PC-3 (cell line): Measurements from ENCODE around the gene NTN5. TPM values are rescaled to one million over a fixed set of nuclear protein-coding genes. Genes with fewer than 3 reads are reported as not detected.

Source experiments
- ATAC-seq: fragments of 200-7000 bp; cut with Tn5 transposase; 2 replicates; pipeline ENCODE4 v1.9.1; 2020; ENCODE audit warnings: mild to moderate bottlenecking, moderate library complexity
- BruUV-seq: library from RNA; stranded (reverse); fragments of 400-500 nt; replicated peaks from 2 replicates; lab custom pipeline; 2021; lab: Mats Ljungman, UMichigan
- CTCF ChIA-PET: fragments of 300-600 bp; sonication (Branson Sonifier 250); formaldehyde crosslinking; loops from one replicate; lab custom pipeline; 2022; ENCODE audit warnings: antibody characterized with exemption; lab: Charles Lee
- POLR2A ChIA-PET: fragments of 300-600 bp; sonication (Branson Sonifier 250); formaldehyde crosslinking; loops from one replicate; lab custom pipeline; 2022; ENCODE audit warnings: antibody characterized with exemption; ENCODE audit not compliant: unreplicated experiment; lab: Charles Lee
- DNase-seq: peaks from one replicate; pipeline ENCODE4 v3.0.0-alpha.2; 2015
- H2AFZ ChIP-seq: fragments of 300-600 bp; sonication (generic); 2 replicates; pipeline ENCODE4 v1.6.0; 2016; ENCODE audit warnings: antibody characterized with exemption, low read length
- H3F3A ChIP-seq: fragments of 300-600 bp; sonication (generic); one replicate; pipeline ENCODE4 v1.6.0; 2017; ENCODE audit warnings: antibody characterized with exemption, low read length, control low read depth, mild to moderate bottlenecking; ENCODE audit not compliant: unreplicated experiment
- H3K27ac ChIP-seq: fragments of 300-600 bp; sonication (generic); 2 replicates; pipeline ENCODE4 v1.5.1; 2016; ENCODE audit warnings: mild to moderate bottlenecking, low read length
- H3K27me3 ChIP-seq: fragments of 300-600 bp; sonication (generic); 2 replicates; pipeline ENCODE4 v1.6.1; 2016; ENCODE audit warnings: low read length, mixed read lengths
- H3K36me3 ChIP-seq: fragments of 300-600 bp; sonication (generic); 2 replicates; pipeline ENCODE4 v1.6.1; 2016; ENCODE audit warnings: low read depth, mixed run types, low read length, mixed read lengths
- H3K4me1 ChIP-seq: fragments of 300-600 bp; sonication (generic); 2 replicates; pipeline ENCODE4 v1.5.1; 2016; ENCODE audit warnings: low read length; ENCODE audit not compliant: insufficient read depth
- H3K4me2 ChIP-seq: fragments of 300-600 bp; sonication (generic); 2 replicates; pipeline ENCODE4 v1.6.0; 2016; ENCODE audit warnings: low read length
- H3K4me3 ChIP-seq: fragments of 300-600 bp; sonication (generic); 2 replicates; pipeline ENCODE4 v1.5.1; 2016; ENCODE audit warnings: mild to moderate bottlenecking, low read length, mixed read lengths
- H3K79me2 ChIP-seq: fragments of 300-600 bp; sonication (generic); 2 replicates; pipeline ENCODE4 v1.6.1; 2017; ENCODE audit warnings: low read length, mixed read lengths
- H3K9ac ChIP-seq: fragments of 300-600 bp; sonication (generic); 2 replicates; pipeline ENCODE4 v1.6.0; 2016; ENCODE audit warnings: mild to moderate bottlenecking, low read length
- H3K9me2 ChIP-seq: fragments of 300-600 bp; sonication (generic); replicated peaks from 2 replicates; pipeline ENCODE4 v1.6.1; 2016; ENCODE audit warnings: mixed run types, low read length, mixed read lengths
- H3K9me3 ChIP-seq: fragments of 300-600 bp; sonication (generic); 2 replicates; pipeline ENCODE4 v1.6.1; 2016; ENCODE audit warnings: low read length, mixed read lengths
- H4K20me1 ChIP-seq: fragments of 300-600 bp; sonication (generic); 2 replicates; pipeline ENCODE4 v1.6.1; 2016; ENCODE audit warnings: low read length, mixed read lengths
- CTCF ChIP-seq: fragments of 300-600 bp; sonication (generic); conservative IDR thresholded peaks from 2 replicates; pipeline ENCODE4 v1.5.1; 2017; ENCODE audit warnings: antibody characterized with exemption, low read depth, mild to moderate bottlenecking, low read length
- EZH2 ChIP-seq: fragments of 300-600 bp; sonication (generic); IDR thresholded peaks from one replicate; pipeline ENCODE4 v1.6.1; 2017; ENCODE audit warnings: antibody characterized with exemption, mild to moderate bottlenecking, low read length; ENCODE audit not compliant: unreplicated experiment
- EZH2phosphoT487 ChIP-seq: fragments of 300-600 bp; sonication (generic); IDR thresholded peaks from 2 replicates; pipeline ENCODE4 v1.6.1; 2018; ENCODE audit warnings: mild to moderate bottlenecking, antibody characterized with exemption, low read length, borderline replicate concordance
- intact Hi-C: fragments of 100-400 bp; cut with micrococcal nuclease; formaldehyde crosslinking; loops from 2 replicates; pipeline ENCODE4 v1.9.0; 2023
- total RNA-seq: library from RNA; depleted of rRNA; stranded (reverse); fragments of >200 nt; gene quantifications from 2 replicates; pipeline ENCODE4 v1.2.3, GENCODE V29; 2014

Gene NTN5
- total RNA-seq, 1 experiment from 2014 or later: 0.18 TPM

- Histone ChIP-seq H2AFZ (no peak overlapping the region), H3K27ac (no peak overlapping the region), H3K4me1 (peaks cover 3% of the 10 kb centered on the region; the same call in 1 of the 2 replicates), H3K79me2 (no peaks in the 10 kb centered on the region), H4K20me1 (no peaks in the 10 kb centered on the region), H3K9me3 (no peaks in the 10 kb centered on the region), H3K36me3 (no peaks in the 10 kb centered on the region), H3K9ac (no peak overlapping the region), H3F3A (no peaks in the 10 kb centered on the region), H3K4me3 (no peak overlapping the region), H3K4me2 (no peak overlapping the region), H3K27me3 (no peaks in the 10 kb centered on the region), H3K9me2 (no peaks in the 10 kb centered on the region)
- ChIA-PET CTCF (no interaction called here), POLR2A (no interaction called here)
- no TSS peak for BruUV-seq
- intact Hi-C loops: no loop called here
- DNase-seq: peak; percentile 55
- TF ChIP-seq EZH2phosphoT487 (no peak), CTCF (no peak), EZH2 (no peak)
- peak; percentile 50; the same call in 1 of the 2 replicates for ATAC-seq
Measured at GRCh38 chr19:48685583-48685982, 12.8 kb upstream of the NTN5 start.

GRCh38 chr19:48683349-48683748 is 10.5 kb upstream of the NTN5 start:
- H3K4me1 ChIP-seq: peaks cover 3% of the 10 kb centered on the region; the same call in 1 of the 2 replicates
- H3K79me2 ChIP-seq: no peaks in the 10 kb centered on the region
- intact Hi-C loops: no loop called here
- ATAC-seq: no peak
- no peaks in the 10 kb centered on the region for H3K9me2 ChIP-seq
- no peaks in the 10 kb centered on the region for H4K20me1 ChIP-seq
- H3K9ac ChIP-seq: no peak overlapping the region
- no peaks in the 10 kb centered on the region for H3K27me3 ChIP-seq
- no peaks in the 10 kb centered on the region for H3K9me3 ChIP-seq
- no peaks in the 10 kb centered on the region for H3F3A ChIP-seq
- no peaks in the 10 kb centered on the region for H3K36me3 ChIP-seq
- no peak overlapping the region for H3K4me3 ChIP-seq
- TF ChIP-seq EZH2phosphoT487 (no peak), CTCF (no peak), EZH2 (no peak)
- H2AFZ ChIP-seq: no peak overlapping the region
- no peak for DNase-seq
- BruUV-seq: no TSS peak
- ChIA-PET CTCF (no interaction called here), POLR2A (no interaction called here)
- no peak overlapping the region for H3K4me2 ChIP-seq
- no peak overlapping the region for H3K27ac ChIP-seq

- Histone ChIP-seq H3K9me2 (no peaks in the 10 kb centered on the region), H3K9me3 (no peaks in the 10 kb centered on the region), H3K27ac (no peak overlapping the region), H2AFZ (no peak overlapping the region), H3K9ac (no peak overlapping the region), H3F3A (no peaks in the 10 kb centered on the region), H3K4me1 (peaks cover 3% of the 10 kb centered on the region; the same call in 1 of the 2 replicates), H3K4me3 (no peak overlapping the region), H4K20me1 (no peaks in the 10 kb centered on the region), H3K27me3 (no peaks in the 10 kb centered on the region), H3K36me3 (no peaks in the 10 kb centered on the region), H3K4me2 (no peak overlapping the region), H3K79me2 (no peaks in the 10 kb centered on the region)
- CTCF ChIA-PET: no interaction called here
- BruUV-seq: no TSS peak
- intact Hi-C loops: no loop called here
- no peak for DNase-seq
- POLR2A ChIA-PET: no interaction called here
- TF ChIP-seq EZH2 (no peak), CTCF (no peak), EZH2phosphoT487 (no peak)
- ATAC-seq: no peak
Measured at GRCh38 chr19:48681127-48681470, 8.3 kb upstream of the NTN5 start.
